DMS53 treated with DMSO at 0.1 percent for 48 hours (cell line): ENCODE results near the gene TNPO2.
"Not testable (repeated sequence)": the region's sequence is repeated elsewhere in the genome, so short reads cannot be mapped to it uniquely, and the experiment has no call there.

ENCODE experiments used
- DNase-seq: peaks from one replicate; lab custom pipeline; 2025; ENCODE audit not compliant: unreplicated experiment; lab: John Stamatoyannopoulos, UW

TNPO2 gene

DNA sequence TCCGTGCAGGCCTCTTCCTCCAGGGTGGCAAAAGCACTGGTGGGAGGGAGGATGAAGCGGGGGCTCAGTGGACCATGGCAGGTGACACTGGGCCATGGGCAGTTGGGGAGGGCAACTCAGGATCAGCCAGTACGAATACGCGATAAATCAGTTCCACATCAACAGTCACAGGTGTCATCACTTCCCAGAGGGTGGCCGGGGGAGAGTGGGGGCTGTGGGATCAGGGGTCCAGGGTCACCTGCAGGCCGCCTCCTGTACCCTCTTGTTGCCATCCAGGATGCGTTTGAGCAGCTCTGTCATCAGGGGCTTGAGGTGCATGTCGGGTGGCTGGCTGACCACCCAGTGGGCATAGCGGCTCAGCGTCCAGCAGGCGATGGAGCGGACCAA is 17.4 kb downstream of the TNPO2 start:
- DNase-seq = no peak

DNA sequence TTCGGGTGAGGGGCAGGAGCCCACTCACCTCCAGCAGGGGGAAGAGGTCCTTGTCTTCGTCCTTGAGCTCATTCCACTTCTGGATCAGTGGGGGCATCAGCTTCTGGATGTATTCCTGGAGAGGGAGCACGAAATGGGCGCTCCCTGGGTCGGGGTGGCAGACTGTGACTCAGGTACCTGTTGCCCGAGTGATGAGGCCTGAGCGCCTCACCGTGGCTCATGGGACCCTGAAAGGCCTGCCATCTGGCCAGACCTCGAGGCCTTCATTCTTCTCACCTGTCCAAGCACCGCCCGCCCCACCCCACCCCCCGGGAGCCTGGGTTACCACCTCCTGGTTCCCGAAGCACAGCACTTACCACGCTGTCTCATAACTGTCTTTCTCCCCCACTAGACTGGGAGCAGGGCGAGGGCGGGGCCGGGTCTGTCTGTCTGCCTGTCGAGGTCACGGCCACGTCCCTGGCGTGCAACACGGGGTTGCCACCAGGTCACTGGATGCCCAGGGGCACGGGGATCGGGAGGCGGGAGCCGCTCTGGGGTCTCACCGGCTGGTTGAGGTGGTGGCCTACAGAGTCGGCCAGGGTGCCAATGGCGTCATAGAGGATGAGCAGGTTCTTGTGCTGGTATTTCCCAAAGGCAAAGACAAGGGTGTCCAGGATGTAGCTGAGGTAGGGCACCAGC is 17.9 kb downstream of the TNPO2 start:
- DNase-seq = no peak

DNA sequence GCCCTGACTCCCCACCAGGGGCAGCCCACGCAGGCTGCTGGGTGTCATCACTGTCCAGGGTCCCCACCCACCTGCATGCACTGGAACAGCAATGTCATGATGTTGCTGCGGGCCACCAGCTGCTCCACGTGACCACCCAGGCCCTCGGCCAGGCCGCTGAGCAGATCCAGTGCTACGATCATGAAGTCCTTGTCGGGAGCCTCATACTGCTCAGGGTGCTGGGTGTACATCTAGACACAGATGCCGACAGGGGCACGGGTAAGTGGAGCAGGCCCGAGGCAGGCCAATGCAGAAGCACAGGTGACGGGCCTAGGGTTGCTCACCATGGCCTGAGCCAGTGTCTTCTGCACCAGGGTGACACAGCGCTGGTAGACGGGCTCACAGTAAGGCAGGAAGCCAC is 18.6 kb downstream of the TNPO2 start:
- no peak for DNase-seq

DNA sequence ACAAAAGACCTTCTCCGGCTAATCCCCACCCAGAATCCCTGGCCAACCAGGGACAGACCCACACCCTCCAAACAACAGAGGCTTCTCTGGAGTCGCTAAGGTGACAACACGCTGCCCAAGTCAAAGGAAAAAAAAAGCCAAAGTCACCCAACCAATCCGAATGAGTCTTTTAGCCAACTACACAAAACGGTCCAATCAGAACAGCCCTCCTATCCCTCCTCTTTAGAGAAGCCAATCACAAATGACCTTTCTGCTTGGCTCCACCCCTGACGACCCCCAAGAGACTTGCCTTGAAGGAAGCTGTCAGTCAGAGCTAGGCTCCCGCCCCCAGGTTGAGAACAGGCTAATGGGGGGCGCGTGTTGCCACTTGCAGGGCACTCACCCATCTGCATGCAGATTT is 20.7 kb downstream of the TNPO2 start:
- no peak for DNase-seq

DNA sequence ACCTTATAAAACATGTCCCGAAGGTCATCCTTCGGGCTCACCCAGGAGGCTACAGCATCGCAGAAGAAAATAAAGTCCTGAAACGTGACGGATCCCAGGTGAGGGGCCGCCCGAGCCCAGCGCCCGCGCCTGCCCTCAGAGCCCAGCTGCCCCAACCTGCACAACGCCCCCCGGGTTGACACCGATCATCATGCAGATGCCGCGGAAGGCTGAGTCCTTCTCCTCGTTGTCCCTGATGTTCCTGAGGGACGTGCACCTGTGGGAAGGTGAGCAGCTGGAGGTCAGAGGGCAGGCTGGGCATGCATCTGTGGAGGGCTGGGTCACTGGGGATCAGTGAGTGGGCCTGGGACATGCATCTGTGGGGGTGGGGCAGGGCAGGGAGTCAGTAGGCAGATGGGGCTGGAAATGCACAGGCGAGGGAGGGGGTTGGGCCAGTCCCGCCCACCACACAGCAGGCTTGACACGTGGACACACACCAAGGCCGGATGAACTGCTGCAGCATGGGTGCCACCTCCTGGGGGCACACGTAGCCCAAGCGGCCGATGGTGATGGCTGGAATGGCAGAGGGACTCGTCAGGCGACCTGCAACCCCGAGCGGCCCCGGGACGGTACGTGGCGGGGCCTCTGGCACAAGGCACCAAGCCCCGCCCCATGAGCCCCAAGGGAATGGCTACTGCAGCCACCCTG is 22.0 kb downstream of the TNPO2 start:
- DNase-seq = no peak

DNA sequence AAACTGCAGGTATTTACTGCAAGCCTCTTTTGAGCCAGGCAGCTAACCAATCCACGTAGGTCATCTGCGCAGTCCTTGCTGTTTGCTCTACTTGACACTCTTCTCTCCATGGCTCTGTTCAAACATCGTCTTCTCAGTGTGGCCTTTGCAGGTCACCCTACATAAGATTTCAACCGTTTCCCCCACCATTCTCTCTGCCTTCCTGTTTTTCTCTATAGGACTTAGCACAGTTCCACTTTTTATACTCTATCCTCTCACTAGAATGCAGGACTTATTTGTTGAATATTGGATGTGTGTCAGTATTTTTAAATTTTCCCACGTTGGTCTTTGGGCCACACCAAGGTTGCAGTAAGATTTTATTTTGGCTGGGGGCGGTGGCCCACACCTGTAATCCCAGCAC is 25.6 kb downstream of the TNPO2 start:
- DNase-seq = no peak

DNA sequence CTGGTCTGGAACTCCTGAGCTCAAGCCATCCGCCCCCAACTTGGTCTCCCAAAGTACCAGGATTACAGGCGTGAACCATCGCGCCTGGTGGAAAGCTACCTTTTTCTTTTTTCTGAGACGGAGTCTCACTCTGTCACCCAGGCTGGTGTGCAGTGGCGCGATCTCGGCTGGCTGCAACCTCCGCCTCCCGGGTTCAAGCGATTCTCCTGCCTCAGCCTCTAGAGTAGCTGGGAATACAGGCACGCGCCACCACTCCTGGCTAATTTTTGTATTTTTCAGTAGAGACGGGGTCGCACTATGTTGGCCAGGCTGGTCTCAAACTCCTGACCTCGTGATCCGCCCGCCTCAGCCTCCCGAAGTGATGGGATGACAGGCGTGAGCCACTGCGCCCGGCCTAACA is 26.3 kb downstream of the TNPO2 start:
- DNase-seq = not testable (repeated sequence)

DNA sequence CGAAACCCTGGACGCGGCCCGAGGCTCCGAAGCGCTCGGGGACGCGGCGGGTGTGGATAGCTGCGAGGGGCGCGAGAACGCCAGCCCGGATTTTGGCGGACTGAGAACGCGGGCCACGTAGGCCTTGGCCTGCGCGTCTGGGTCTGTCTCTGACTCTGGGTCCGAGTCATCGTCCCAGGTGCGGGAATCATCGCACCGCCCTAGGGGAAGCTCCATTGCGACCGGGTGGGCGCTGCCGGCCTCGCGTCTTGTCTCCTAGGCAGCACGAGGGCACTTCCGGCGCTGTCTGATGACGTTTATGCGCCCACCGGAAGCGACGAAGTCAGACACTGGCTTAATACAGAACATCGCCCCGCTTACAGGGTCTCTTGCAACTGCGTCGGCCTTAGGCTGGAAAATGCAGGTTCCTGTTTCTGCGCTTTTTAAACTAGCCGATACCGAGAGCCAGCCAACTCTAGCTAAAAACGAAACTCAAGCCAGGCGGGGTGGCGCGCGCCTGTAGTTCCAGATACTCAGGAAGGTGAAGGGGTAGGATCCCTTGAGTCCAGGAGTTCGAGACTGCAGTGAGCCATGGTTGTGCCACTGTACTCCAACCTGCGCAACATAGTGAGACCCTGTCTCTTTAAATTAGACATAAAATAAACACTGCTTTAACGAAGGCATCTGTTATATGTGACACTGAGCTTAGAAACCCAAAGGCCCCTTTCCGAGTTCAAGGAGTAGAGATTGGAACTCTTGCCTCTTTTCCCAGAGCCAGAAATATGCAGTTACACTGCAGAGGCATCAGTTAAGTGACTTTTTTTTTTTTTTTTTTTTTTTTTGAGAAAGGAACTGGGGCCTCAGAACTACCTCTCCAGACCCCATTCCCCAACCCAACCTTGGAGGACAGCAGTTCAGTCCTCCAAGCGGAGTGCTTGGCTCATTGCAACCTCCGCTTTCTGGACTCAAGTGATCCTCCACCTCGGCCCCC is 27.1 kb downstream of the TNPO2 start, which contains the start of gene FBXW9:
TSS of gene FBXW9 (minus strand) at position 266 of the 970 bp plus-strand sequence. CDS start at position 216, 50 bp downstream.
- DNase-seq = peak; percentile 66

DNA sequence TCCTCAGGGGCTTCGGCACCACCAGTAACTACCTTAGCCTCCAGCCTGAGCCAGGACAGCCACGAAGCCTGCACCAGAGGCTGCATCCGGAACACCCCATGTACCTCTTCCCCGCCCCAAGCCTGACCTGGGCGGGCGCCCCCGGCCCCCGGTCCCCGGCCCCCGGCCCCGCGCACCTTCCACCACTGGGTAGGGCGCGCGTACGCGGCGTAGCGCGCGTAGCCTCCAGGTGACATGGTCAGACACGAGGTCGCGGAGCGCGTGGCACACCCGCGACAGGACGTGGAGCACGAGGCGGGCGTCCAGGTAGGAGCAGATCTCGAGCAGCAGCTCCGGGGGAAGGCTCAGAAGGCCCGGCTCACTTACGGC is 27.8 kb downstream of the TNPO2 start:
- no peak for DNase-seq

DNA sequence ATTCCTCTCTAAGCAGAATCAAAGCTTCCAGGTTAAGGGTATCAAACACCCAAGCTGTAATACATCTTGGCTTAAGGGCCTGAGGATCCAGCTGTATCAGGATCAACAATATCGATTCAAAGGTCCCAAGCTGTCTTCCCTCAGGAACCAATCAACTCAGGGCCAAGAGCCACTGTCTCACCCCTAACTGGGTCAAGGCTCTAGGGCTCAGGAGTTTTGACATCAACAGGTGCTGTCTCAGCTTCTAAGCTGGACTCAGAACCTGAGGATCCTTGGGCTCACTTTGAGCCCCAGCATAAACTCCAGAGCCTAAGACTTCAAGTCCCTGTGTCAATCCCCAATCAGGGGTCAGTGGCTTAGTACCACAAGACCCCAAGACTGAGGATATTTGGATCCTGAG is 28.2 kb downstream of the TNPO2 start:
- no peak for DNase-seq

DNA sequence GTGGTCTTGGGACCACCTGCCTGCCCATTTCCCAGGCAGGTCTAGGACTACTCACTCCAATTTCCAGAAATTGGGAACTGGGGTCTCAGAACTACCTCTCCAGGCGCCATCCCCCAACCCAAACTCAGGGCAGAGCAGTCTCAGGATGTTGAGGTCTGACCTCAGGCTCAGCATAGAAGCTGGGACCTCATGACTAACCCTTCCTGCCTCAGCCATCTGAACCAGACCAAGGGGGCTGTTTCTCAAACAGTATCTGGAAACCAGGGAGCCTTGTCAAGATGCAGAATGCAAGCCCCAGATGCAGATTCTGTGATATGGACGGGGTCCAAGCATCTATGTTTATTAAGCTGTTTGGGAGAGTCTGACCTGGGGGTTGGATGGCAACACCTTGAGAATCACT is 28.6 kb downstream of the TNPO2 start:
- DNase-seq = no peak

DNA sequence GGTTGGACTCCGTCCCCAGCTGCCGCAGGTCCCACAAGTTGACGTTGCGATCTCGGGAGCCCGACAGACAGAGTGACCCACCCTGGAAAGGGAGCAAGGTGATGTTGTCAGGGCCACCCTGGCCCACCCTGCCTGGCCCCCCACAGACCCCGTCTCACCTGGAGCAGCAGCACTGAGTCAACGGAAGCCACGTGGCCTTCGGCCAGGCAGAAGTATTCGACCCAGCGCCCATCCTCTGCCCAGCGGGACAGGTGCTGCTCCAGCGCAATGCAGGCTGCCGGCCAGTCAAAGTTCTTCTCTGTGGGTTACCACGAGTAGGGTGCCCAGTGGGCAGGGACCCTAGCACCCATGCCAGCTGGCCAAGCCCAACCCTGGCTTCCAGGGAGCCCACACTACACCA is 29.1 kb downstream of the TNPO2 start:
- no peak for DNase-seq

DNA sequence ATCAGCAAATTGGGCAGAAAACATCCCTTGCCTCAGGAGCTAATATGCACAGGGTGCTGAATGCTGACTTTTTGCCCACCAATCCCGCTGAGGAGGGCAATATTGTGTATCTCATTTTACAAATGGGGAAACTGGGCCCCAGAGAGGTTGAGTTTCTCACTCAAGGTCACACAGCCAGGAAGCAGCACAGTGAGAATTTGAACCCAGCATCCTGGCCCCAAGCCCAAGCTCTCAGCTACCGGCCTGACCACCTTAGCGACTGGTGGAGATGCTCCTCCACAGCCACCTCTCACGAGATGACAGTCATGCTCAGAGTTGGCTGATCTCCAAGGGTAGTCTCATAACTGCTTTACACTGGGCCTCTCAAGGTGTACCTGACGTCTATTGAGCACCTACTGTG is 30.8 kb downstream of the TNPO2 start:
- no peak for DNase-seq

DNA sequence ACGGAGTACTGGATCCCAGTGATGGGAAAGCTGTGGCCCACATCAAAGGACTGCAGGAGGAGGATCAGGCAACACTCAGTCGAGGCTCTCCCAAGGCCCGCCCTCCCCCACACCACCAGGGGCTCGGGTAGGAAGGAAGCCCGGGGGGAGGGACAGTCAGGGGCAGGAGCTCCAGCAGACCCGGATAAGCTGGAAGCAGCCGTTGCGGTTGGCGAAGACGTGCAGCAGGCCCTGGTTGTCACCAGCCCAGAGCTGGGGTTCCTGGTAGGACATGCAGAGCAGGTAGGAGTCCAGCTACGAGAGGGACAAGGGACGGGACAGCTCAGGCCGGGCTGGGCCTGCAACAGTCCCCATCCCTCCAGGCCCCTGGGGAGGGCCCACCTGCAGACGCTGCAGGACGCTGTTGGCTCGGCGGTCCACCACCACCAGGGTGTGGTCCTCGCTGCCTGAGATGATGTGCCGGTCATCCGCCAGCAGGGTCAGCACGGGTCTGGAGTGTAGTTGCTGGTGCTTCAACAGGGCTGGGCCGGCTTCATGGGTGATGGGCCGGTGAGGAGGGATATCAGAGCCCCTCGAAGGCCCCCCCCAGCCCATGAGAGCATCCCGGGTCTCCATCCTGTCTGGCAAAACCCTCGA is 34.0 kb downstream of the TNPO2 start:
- no peak for DNase-seq

DNA sequence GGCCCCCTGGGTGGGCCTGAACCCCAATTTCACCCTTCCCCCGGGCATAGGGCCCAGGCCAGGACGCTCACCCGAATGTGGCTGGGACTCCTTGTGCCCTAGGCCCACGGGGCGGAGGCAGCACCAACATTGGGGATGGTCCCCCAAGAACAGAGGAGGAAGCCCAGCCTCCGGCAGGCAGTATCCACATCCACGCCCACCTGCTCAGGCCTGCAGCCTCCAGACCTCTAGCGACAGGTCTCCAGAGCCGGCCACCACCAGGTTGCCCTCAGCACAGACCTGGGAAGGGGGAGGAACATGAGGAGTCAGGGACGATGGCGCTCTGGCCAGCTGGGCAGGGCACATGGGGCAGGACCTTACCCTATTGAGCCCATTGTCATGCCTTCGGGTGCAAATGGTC is 34.7 kb downstream of the TNPO2 start:
- DNase-seq = no peak

DNA sequence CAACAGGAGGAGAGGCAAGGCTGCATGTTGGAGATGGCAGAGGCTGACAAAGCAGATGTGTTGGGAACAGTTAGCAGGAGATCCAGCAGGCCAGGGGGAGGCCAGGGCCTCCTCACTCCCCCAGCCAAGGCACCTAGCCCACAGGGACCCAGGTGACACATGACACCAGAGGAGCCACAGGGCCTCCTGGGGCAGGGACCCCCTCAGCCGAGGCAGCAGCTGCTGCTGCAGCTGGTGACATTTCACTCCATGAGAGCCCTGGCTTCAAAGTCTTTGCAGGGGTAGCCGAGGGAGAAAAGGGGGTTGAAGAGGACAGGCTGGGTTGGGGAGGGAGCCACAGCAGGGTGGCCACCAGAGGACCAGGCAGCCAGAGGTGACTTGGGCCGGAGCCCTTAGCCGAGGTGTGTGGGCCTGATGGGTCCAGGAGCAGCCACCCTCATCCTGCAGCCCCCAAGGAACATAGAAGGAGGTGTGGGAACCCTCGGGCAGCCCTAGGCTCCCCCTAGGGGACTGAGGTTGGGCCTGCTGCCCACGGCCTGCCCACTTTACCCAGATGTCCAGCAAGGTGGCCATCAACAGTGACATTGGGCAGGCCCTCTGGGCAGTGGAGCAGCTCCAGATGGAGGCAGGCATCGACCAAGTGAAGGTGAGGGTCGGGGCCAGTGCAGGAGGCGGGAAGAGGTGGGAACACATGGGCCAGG is 36.1 kb downstream of the TNPO2 start, which contains the start of gene GNG14:
TSS of gene GNG14 (plus strand) at position 503 of the 701 bp plus-strand sequence. CDS start at position 554, 51 bp downstream.
- no peak for DNase-seq

DNA sequence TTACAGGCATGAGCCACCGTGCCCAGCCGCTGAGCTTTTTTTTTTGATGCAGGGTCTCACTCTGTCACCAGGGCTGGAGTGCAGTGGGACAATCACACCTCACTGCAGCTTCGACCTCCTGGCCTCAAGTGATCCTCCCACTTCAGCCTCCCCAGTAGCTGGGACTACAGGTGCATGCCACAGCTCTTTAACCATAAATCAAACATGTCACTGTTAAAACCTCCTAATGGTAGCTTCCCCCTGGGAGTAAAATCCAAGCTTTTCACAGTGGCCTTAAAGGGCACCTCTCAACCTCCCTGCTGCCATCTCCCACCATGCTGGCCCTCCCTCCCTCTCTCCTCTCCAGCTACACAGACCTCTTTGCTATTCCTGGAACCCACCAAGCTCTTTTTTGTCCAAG is 37.9 kb downstream of the TNPO2 start:
- no peak for DNase-seq

DNA sequence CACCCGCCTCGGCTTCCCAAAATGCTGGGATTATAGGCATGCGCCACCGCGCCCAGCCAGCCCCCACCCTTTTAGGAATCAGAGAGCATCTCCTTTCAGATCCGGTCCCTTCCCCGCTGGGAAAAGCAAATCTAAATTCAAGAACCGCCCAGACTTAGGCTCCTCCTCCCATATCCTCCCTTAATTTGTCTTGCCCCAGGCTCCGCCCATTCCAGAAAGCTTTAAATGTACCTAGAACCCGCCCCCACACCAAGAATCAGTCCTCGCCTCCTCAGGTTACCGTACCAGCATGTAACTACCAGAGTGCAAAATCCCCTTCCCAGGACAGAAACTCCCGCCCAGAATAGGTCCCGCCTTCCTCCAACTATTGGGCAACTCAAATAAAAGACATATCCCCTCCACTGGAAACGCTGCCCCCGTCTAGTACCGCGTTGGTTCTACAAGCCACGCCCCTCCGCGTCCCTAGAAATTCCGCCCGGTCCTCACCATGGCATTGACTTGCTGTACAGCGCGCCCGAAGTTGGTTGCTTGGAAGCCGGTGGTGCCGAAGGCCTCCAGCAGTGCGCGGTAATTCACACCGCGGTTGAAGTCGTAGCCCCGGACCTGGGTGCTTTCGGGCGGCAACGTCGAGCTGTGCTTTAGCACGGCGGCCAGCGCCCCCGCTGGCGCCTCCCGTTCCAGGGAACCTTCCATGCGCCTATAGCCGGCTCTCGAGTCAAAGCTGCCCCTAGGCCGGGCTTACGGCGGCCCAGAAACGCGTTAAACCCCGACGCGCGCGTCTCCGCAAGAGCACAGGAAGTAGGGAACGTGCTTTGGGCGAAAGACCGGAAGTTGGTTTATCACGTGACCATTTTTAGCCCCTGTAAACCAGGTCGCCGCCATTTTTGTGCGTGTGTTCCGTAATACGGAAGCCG is 42.4 kb downstream of the TNPO2 start, which contains the start of gene DHPS:
TSS of gene DHPS (minus strand) at position 807 of the 914 bp plus-strand sequence. CDS start at position 693, 114 bp downstream.
- peak; percentile 84 for DNase-seq

DNA sequence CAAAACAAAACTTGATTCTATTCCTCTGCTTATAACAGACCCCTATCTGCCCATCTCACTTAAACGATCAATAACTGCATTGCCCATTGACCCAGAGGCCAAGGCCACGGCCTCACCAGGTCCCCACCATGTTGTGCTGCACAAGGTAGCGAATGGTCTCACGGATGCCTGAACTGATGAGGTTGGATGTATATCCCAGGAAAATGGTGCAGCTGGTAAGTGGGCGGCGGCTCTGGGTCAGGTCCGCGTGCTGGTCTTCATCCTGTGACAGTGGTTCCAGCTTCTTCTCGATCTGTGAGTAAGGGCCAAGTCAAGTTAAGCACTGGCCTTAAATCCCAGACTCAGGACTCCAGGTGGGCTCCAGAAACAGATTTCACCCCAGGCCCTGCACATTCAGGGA is 43.7 kb downstream of the TNPO2 start:
- no peak for DNase-seq
